Gastrocnemius medialis (tissue), 4 donors: ENCODE data around the gene ZNF619.

Source experiments
- CTCF ChIP-seq, 5 experiments: fragments of 450-650 bp in 3 of 5; fragments of 200-600 bp in 2 of 5; sonication (generic) in 2 of 5; IDR thresholded peaks in 4 of 5; conservative IDR thresholded peaks in 1 of 5; 1 replicate in 4 of 5; 2 replicates in 1 of 5; pipeline ENCODE4 v1.5.1; 2016 to 2019; ENCODE audit warnings: antibody characterized with exemption in 5 of 5, mild to moderate bottlenecking in 3 of 5, moderate library complexity in 3 of 5
- POLR2A ChIP-seq, 2 donors: fragments of 450-650 bp; IDR thresholded peaks; one replicate each; pipeline ENCODE4 v1.6.1; 2017; ENCODE audit warnings: antibody characterized with exemption in 2 of 2, mild to moderate bottlenecking in 2 of 2, moderate library complexity in 2 of 2

DNA sequence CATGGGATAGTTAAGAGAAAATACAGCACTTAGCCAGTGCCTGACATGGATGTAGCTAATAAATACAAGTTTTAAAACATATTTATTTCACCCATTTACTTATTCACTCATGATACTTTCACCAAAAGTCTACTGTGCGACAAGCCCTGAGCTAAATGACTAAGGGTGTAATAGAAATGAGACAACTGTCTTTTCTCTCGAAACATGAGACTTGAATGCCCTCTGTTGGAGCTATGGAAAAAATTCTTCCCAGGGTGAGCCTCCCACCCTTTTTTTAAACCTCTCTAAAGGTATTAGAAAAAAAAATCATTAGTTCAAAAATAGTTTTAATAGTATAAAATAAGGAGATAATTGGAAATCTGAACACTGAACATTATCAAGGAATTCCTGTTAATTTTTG is 44.1 kb upstream of the ZNF619 start:
- no peak for TF ChIP-seq POLR2A (IDR thresholded peaks at IDR 0.05)
- TF ChIP-seq CTCF (IDR thresholded peaks at IDR 0.05 in 4 of 5, conservative IDR thresholded peaks at IDR 0.05 in 1 of 5), result no peak
